Subcutaneous abdominal adipose tissue (tissue), 5 donors: ENCODE results near the gene SERPINE2.
A peak's percentile ranks its signal among the peaks of the same experiment; 100 is the strongest.

ENCODE experiments used
- H3K27ac ChIP-seq: one replicate; pipeline ENCODE4 v1.7.0; 2013; ENCODE audit warnings: low read depth, mild to moderate bottlenecking, inconsistent platforms, low read length, moderate library complexity
- H3K27me3 ChIP-seq, 5 donors: one replicate each; pipeline ENCODE4 v1.7.0; 2013; ENCODE audit warnings: low read length in 5 of 5, inconsistent platforms in 1 of 5; ENCODE audit not compliant: control insufficient read depth in 5 of 5, insufficient read depth in 4 of 5
- H3K36me3 ChIP-seq, 5 donors: one replicate each; pipeline ENCODE4 v1.7.0; 2013; ENCODE audit warnings: low read length in 5 of 5; ENCODE audit not compliant: control insufficient read depth in 5 of 5, insufficient read depth in 5 of 5
- H3K4me1 ChIP-seq, 5 donors: one replicate each; pipeline ENCODE4 v1.7.0; 2013; ENCODE audit warnings: low read length in 5 of 5, mild to moderate bottlenecking in 3 of 5, moderate library complexity in 1 of 5; ENCODE audit not compliant: control insufficient read depth in 5 of 5, insufficient read depth in 5 of 5
- H3K4me3 ChIP-seq, 5 donors: one replicate each; pipeline ENCODE4 v1.7.0; 2013; ENCODE audit warnings: low read length in 5 of 5, low read depth in 1 of 5
- H3K9ac ChIP-seq, 5 donors: one replicate each; pipeline ENCODE4 v1.7.0; 2013; ENCODE audit warnings: low read length in 5 of 5, mild to moderate bottlenecking in 4 of 5, moderate library complexity in 3 of 5
- H3K9me3 ChIP-seq, 5 donors: one replicate each; pipeline ENCODE4 v1.7.0; 2013; ENCODE audit warnings: low read length in 5 of 5; ENCODE audit not compliant: control insufficient read depth in 5 of 5
- donor health status: healthy.
- donor health status: healthy.
- donor health status: healthy.
- donor health status: healthy.
- donor health status: healthy.

The SERPINE2 gene

DNA sequence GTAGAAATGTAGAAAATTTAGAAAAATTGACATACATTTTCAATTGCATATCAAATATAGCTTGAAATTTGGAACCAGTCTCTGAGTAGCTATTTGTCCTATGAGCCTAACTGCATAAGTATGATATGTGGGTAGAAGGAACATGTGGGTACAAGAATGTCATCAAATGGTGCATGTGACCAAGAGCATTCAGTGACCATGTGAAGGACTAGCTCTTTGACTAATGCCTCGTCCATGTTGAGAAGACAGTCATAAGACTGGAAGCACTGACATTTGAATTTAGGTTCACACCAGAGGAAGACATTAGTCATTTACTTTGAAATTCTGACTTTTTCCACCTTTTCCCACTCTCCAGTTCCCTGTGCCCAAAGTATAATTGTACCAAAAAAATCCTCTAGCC, 69.2 kb downstream of the SERPINE2 start:
- Histone ChIP-seq H3K9me3 (no peaks in the 10 kb centered on the region), H3K4me3 (no peak overlapping the region), H3K9ac (no peak overlapping the region), H3K27ac (no peak overlapping the region), H3K27me3 (no peaks in the 10 kb centered on the region), H3K36me3 (peaks cover 5 to 35% (median 12%) of the 10 kb centered on the region in 5 donors), H3K4me1 (peaks cover 0 to 3% (median 3%) of the 10 kb centered on the region in 5 donors)

DNA sequence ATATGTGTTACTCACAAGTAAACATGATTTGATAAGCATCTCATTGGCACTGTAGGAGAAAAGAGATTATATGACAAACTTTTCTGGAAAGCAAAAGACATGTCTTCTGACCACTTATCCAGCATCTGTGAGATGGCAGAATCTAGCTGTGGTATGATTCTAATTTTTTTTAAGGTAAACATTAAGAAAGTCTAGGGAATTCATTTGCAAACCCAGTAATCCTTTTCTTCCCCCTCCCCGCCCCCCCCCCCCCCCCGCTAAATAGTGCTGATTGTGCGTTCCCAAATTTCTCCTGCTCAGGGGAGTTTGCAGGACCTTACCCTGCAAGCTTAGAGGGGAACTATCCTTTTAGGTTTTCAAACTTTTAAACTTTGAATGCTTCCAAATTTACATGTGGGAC, 69.8 kb downstream of the SERPINE2 start:
- no peaks in the 10 kb centered on the region for H3K27me3 ChIP-seq
- no peak overlapping the region for H3K9ac ChIP-seq
- no peak overlapping the region for H3K4me3 ChIP-seq
- no peak overlapping the region for H3K27ac ChIP-seq
- H3K9me3 ChIP-seq, result no peaks in the 10 kb centered on the region
- peaks cover 5 to 40% (median 12%) of the 10 kb centered on the region in 5 donors for H3K36me3 ChIP-seq
- H3K4me1 ChIP-seq, result peaks cover 0 to 3% (median 3%) of the 10 kb centered on the region in 5 donors

DNA sequence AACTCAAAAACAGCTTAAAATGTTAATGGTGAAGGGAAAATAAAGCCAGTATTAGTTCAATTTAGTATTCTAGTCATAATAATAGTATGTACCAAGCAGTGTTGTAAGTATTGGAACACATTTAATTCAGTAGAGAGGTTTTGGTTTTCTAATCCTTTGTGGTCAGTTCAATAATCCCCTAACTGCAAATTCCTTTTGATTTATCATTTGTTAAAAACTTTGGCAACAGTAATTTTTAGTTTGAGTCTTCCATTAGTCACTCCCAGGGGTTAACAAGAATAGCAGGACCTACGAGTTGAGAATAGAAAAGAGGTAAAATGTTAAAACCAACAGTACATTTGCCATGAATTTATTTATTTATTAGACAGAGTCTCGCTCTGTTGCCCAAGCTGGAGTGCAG, 71.1 kb downstream of the SERPINE2 start:
- no peaks in the 10 kb centered on the region for H3K9me3 ChIP-seq
- peaks cover 0 to 11% (median 6%) of the 10 kb centered on the region in 5 donors for H3K4me1 ChIP-seq
- no peak overlapping the region for H3K9ac ChIP-seq
- no peak overlapping the region for H3K27ac ChIP-seq
- H3K4me3 ChIP-seq, result no peak overlapping the region
- H3K36me3 ChIP-seq, result peaks cover 5 to 44% (median 20%) of the 10 kb centered on the region in 5 donors
- no peaks in the 10 kb centered on the region for H3K27me3 ChIP-seq

DNA sequence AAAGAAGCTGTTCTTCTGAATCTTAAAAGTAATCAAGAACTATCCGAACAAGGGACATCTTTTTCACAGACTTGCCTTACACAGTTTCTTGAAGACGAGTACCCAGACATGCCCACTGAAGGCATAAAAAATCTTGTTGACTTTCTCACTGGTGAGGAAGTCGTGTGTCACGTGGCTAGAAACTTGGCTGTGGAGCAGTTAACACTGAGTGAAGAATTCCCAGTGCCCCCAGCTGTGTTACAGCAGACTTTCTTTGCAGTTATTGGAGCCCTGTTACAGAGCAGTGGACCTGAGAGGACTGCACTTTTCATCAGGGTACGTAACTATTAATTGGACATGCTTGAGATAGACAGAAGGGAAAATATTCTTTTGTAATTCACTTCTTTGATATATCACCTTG, 79.4 kb downstream of the SERPINE2 start:
- peak overlapping the region; percentile 56 for H3K27ac ChIP-seq
- H3K36me3 ChIP-seq, result peaks cover 5 to 17% (median 14%) of the 10 kb centered on the region in 5 donors
- H3K9me3 ChIP-seq, result no peaks in the 10 kb centered on the region
- peaks cover 5 to 67% (median 55%) of the 10 kb centered on the region in 5 donors for H3K4me1 ChIP-seq
- H3K4me3 ChIP-seq, result peak overlapping the region in 2 of 5 donors; percentile 19 to 95
- H3K27me3 ChIP-seq, result no peaks in the 10 kb centered on the region
- H3K9ac ChIP-seq, result peak overlapping the region in 4 of 5 donors; percentile 33 to 98 (median 50)

DNA sequence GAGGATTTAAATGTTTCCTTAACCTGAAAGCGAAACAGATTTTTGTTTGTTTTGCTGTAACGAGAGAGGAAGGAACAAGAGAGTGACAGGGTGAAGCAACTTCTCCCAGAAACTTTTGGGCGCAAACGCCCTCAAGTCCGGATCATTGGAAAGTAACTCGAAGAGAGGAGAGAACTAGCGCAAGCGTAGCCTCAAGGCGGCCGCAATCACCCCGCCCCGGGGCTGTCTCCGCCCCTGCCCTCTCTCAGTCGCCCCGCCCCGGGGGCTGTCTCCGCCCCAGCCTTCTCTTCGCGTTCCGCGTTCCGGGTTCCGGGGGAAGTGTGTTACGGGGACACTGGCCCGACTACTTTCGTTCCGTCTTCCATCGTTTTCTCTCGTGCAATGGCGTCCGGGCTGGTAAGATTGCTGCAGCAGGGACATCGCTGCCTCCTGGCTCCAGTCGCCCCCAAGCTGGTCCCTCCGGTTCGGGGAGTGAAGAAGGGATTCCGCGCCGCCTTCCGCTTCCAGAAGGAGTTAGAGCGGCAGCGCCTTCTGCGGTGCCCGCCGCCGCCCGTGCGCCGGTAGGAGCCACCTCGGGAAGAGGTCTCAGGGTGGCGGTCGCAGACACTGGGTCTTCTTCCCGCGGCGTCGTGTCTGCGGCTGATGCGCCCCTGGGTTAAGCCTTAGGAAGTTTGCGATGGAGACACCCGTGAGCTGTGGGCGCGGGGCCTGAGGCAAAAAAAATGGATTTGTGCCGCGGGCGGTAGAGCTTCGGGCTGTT, 81.8 kb downstream of the SERPINE2 start, which contains the start of gene MRPL44:
Gene MRPL44, plus strand, starts transcription at position 372 of the 760 bp plus-strand sequence. Its CDS starts 10 bp downstream, at position 382.
- Histone ChIP-seq H3K9ac (peak within 1 kb of the TSS; percentile 73 to 98 (median 93)), H3K36me3 (peaks cover 4 to 10% (median 6%) of the 10 kb centered on the region in 5 donors), H3K27ac (peak within 1 kb of the TSS; percentile 89), H3K4me3 (peak within 1 kb of the TSS; percentile 88 to 100 (median 95)), H3K4me1 (peaks cover 5 to 58% (median 51%) of the 10 kb centered on the region in 5 donors), H3K9me3 (no peaks in the 10 kb centered on the region), H3K27me3 (no peaks in the 10 kb centered on the region)

DNA sequence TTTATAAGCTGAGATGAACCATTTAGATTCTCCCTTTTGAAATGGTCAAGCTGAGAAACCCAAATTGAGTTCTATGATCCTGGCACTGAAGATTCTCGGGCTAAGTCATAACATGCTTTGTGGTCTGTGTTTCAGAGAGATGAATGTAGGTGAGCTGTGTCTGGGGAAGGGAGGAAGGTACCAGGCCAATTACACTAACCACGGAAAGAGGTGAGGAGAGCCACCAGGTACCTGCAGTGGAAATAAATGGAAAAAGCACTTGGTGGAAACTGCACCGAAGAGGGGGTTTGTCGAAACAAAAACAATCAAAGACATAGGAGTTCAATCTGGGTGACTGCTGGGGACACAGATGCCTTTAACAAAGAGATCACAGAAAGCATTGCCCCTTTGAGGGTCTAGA, 82.8 kb downstream of the SERPINE2 start:
- Histone ChIP-seq H3K9ac (peak overlapping the region; percentile 51 to 93 (median 71)), H3K4me3 (peak overlapping the region in 3 of 5 donors; percentile 88 to 95 (median 94)), H3K27ac (peak overlapping the region; percentile 89), H3K4me1 (peaks cover 5 to 49% (median 43%) of the 10 kb centered on the region in 5 donors), H3K36me3 (peaks cover 3 to 10% (median 5%) of the 10 kb centered on the region in 5 donors), H3K9me3 (no peaks in the 10 kb centered on the region), H3K27me3 (no peaks in the 10 kb centered on the region)

DNA sequence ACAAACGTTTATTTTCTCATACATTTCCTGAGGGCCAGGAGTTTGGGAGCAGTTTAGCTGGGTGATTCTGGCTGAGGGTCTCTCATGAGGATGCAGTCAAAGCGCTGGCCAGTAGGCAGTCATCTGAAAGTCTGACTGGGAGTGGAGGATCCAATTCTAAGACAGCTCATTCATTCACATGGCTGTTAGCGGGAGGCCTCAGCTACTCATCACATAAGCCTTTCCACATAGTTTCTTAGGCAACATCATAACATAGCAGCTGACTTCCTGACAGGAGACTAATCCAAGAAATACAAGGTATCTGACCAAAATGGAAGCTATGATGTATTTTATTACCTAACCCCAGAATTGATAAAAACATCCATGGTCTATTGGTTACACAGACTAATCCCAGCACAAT, 84.7 kb downstream of the SERPINE2 start:
- H3K4me1 ChIP-seq, result peaks cover 0 to 35% (median 25%) of the 10 kb centered on the region in 5 donors
- H3K9me3 ChIP-seq, result no peaks in the 10 kb centered on the region
- no peaks in the 10 kb centered on the region for H3K36me3 ChIP-seq
- no peak overlapping the region for H3K27ac ChIP-seq
- no peak overlapping the region for H3K4me3 ChIP-seq
- no peak overlapping the region for H3K9ac ChIP-seq
- no peaks in the 10 kb centered on the region for H3K27me3 ChIP-seq

DNA sequence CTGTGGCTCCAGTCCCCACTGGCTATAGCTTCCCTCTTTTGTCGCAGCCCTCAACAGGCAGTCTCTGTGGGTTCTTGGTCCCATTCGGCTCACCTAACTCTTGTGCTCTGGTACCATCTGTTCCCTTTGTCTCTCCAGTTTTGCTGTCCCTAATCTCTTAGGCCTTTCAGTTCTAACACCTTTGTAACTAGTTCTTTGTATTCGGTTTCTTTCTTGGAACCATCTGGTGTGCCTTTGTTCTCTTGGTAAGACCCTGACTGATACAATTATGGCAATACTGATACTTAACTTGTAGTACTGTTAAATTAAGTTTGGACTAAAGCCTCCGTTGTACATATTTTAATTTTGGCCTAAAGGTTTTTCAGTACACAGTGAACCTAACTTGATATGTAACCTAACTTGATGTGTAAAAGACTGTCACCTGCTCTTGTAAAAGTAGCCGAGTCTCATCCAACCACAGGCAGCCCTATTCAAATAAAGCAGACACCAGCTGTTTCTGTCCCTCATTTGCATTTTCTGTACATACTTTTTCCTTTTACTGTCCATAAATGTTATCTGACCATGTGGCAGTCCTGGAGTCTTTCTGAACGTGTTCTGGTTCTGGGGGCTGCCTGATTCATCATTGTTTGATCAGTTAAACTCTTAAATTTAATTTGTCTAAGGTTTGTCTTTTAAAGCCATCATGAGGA, 86.7 kb downstream of the SERPINE2 start:
- H3K27ac ChIP-seq, result no peak overlapping the region
- no peak overlapping the region for H3K4me3 ChIP-seq
- peaks cover 0 to 18% (median 8%) of the 10 kb centered on the region in 5 donors for H3K4me1 ChIP-seq
- no peaks in the 10 kb centered on the region for H3K27me3 ChIP-seq
- no peaks in the 10 kb centered on the region for H3K9me3 ChIP-seq
- no peaks in the 10 kb centered on the region for H3K36me3 ChIP-seq
- no peak overlapping the region for H3K9ac ChIP-seq

DNA sequence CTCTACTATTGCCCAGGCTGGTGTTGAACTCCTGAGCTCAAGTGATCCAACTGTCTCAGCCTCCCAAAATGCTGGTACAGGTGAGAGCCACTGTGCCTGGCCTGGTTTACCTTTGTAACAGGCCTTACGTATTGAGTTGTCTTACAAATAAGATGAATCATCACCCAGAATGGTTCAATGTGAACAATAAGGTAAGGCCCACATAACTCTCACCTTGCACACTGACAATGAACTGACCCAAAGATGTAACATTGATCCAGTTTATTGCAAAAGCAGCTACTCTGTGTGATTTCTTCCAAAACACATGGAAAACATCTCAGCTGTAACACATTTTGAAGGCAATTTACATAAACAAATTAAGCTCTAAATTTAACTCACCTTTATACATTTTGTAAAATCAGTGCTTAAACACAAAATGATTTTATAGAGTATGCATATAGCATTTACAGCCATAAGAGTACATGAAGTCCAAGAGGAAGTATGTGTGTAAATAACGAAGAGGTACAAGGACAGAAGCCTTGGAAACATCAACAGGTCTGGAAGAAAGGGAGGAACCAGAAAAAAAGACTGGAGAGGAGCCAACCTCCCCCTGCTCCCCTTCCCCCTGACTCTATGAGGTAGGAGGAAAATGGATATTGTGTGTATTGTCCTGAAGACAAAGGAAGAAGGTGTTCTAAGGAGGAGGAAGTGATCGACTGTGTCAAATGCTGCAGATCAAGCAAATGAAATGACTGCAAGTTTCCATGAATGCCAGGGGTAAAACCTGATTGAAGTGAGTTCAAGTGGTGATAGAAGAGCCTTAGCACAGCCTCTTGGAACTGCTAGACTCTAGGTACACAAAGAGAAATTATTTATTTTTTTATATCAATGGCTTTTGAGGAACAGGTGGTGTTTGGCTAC, 88.4 kb downstream of the SERPINE2 start:
- H3K4me3 ChIP-seq, result no peak overlapping the region
- no peaks in the 10 kb centered on the region for H3K36me3 ChIP-seq
- no peaks in the 10 kb centered on the region for H3K27me3 ChIP-seq
- no peak overlapping the region for H3K9ac ChIP-seq
- H3K9me3 ChIP-seq, result no peaks in the 10 kb centered on the region
- H3K4me1 ChIP-seq, result peaks cover 0 to 14% (median 1%) of the 10 kb centered on the region in 5 donors
- H3K27ac ChIP-seq, result no peak overlapping the region
